ENCODE measurements around the gene SLC25A15.

Gene SLC25A15

DNA sequence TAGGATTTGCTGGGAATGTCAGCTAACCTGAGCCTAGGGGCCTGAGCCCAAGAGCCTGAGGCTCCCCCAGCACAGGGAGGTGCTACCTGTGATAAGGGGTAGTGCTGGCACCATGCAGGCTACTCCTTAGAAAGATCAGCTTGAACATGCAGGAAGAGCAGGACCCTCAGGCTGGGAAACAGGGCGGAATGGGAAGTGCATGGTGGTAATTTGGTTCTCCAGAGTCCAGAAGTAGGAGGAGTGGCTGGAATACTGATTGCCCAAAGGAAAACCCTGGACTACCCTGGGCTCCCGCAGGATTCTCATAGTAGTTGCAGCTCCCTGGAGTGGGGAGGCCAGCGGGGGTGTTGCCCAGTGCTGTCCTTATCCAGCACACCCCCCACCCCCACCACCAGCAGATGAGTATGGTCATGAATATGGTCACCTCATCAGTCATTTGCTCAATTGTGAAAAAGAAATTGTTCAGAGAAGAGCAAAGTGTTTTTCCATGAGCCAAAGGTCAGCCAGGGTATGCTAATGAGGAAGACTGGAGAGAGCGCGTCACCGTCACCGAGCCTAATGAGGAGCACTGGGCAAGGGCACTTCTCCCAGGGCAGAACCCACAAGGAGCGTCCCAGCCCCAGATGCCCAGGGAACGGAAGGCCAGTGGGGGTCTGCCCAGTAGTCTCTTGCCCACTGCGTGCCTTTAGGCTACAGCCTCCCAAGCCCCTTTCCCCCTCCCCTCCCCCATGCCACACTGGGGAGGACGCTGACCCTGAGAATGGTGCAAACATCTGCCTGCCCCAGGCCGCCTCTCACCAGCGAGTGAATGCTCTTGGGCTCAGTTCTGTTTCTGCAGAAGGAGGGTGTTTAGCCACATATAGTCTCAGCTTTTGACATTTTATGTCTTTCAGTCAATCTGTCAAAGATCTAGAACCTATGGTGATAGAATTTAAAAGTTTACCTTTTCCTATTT lies 5.3 kb downstream of the SLC25A15 start:
- TF ChIP-seq L3MBTL2 (conservative IDR thresholded peaks at IDR 0.05) (no peak), TARDBP (IDR thresholded peaks at IDR 0.05) (no peak), BHLHE40 (IDR thresholded peaks at IDR 0.05; ENCODE audit: borderline replicate concordance) (no peak), ARNT (IDR thresholded peaks at IDR 0.05) (no peak), SP1 (IDR thresholded peaks at IDR 0.05) (no peak), CTBP1 (IDR thresholded peaks at IDR 0.05; ENCODE audit: borderline replicate concordance) (no peak), FOXK2 (IDR thresholded peaks at IDR 0.05) (no peak), ELF4 (IDR thresholded peaks at IDR 0.05) (no peak), HDGF (IDR thresholded peaks at IDR 0.05; ENCODE audit: borderline replicate concordance) (no peak), ZNF384 (IDR thresholded peaks at IDR 0.05) (no peak), NFRKB (IDR thresholded peaks at IDR 0.05) (no peak), SUZ12 (IDR thresholded peaks at IDR 0.05) (no peak), FOXA1 (IDR thresholded peaks at IDR 0.05) (no peak), LEF1 (IDR thresholded peaks at IDR 0.05; ENCODE audit: borderline replicate concordance) (no peak), FOXM1 (IDR thresholded peaks at IDR 0.05; ENCODE audit: borderline replicate concordance) (no peak)
- TF ChIP-seq, protein P1, sequence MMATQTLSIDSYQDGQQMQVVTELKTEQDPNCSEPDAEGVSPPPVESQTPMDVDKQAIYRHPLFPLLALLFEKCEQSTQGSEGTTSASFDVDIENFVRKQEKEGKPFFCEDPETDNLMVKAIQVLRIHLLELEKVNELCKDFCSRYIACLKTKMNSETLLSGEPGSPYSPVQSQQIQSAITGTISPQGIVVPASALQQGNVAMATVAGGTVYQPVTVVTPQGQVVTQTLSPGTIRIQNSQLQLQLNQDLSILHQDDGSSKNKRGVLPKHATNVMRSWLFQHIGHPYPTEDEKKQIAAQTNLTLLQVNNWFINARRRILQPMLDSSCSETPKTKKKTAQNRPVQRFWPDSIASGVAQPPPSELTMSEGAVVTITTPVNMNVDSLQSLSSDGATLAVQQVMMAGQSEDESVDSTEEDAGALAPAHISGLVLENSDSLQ (IDR thresholded peaks at IDR 0.05) = no peak
- ChIA-PET POLR2A (no interaction called here), CTCF (no interaction called here)
- no peak for DNase-seq (ENCODE audit: extremely low spot score)

DNA sequence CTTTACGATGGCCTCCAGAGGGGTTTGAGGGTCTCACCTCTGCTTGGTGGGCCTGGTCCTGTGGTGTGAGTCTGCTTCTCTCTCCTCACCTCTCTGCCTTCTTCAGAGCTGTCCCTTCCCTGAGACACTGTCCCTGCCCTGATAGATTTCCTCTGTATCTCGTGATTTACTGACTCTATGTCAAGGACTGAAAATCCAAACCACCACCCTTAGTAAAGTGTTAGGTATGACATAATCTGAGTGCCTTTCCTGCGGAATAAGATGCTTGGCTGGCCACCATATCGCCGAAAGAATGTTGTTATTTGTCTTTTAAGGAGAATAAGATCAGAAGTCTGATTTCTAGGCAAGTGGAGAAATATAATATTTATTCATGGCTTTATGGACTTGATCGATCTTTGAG lies 7.2 kb downstream of the SLC25A15 start:
- no peak for DNase-seq (ENCODE audit: extremely low spot score)
- no peak for TF ChIP-seq SP1 (IDR thresholded peaks at IDR 0.05)
- no peak for TF ChIP-seq BHLHE40 (IDR thresholded peaks at IDR 0.05; ENCODE audit: borderline replicate concordance)
- TF ChIP-seq ARNT (IDR thresholded peaks at IDR 0.05) = no peak
- TF ChIP-seq ELF4 (IDR thresholded peaks at IDR 0.05) = no peak
- TF ChIP-seq TARDBP (IDR thresholded peaks at IDR 0.05) = no peak
- no peak for TF ChIP-seq FOXK2 (IDR thresholded peaks at IDR 0.05)
- TF ChIP-seq SUZ12 (IDR thresholded peaks at IDR 0.05) = no peak
- TF ChIP-seq, protein P1 (IDR thresholded peaks at IDR 0.05) = no peak
- TF ChIP-seq FOXA1 (IDR thresholded peaks at IDR 0.05) = no peak
- TF ChIP-seq CTBP1 (IDR thresholded peaks at IDR 0.05; ENCODE audit: borderline replicate concordance) = no peak
- no peak for TF ChIP-seq ZNF384 (IDR thresholded peaks at IDR 0.05)
- no peak for TF ChIP-seq NFRKB (IDR thresholded peaks at IDR 0.05)
- no peak for TF ChIP-seq FOXM1 (IDR thresholded peaks at IDR 0.05; ENCODE audit: borderline replicate concordance)
- no peak for TF ChIP-seq HDGF (IDR thresholded peaks at IDR 0.05; ENCODE audit: borderline replicate concordance)
- no peak for TF ChIP-seq L3MBTL2 (conservative IDR thresholded peaks at IDR 0.05)
- TF ChIP-seq LEF1 (IDR thresholded peaks at IDR 0.05; ENCODE audit: borderline replicate concordance) = no peak
- POLR2A ChIA-PET = no interaction called here
- CTCF ChIA-PET = no interaction called here

DNA sequence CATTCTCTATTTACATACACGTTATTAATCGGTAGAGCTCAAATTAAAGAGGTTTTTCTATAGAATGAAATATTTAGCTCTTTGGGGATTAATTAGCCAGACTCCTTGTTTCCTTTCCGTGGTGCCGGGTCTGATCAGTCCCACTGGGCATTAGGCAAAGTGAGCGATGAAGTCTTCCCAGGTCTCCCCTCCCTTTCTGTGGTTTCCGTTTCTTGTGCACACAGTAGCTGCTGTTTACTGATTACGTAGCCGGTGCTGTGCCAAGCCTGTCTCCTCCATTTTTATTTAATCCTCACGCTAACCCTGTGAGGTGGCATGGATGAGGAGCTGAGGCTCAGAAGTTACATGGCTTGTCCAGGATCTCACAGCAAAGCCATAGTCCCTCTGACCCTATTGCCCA lies 9.0 kb downstream of the SLC25A15 start:
- CTCF ChIA-PET = no interaction called here
- no peak for DNase-seq (ENCODE audit: extremely low spot score)
- POLR2A ChIA-PET = no interaction called here
- TF ChIP-seq L3MBTL2 (conservative IDR thresholded peaks at IDR 0.05) (no peak), BHLHE40 (IDR thresholded peaks at IDR 0.05; ENCODE audit: borderline replicate concordance) (no peak), SUZ12 (IDR thresholded peaks at IDR 0.05) (no peak), CTBP1 (IDR thresholded peaks at IDR 0.05; ENCODE audit: borderline replicate concordance) (no peak), FOXM1 (IDR thresholded peaks at IDR 0.05; ENCODE audit: borderline replicate concordance) (no peak), FOXK2 (IDR thresholded peaks at IDR 0.05) (no peak), SP1 (IDR thresholded peaks at IDR 0.05) (no peak), TARDBP (IDR thresholded peaks at IDR 0.05) (no peak), ARNT (IDR thresholded peaks at IDR 0.05) (no peak), LEF1 (IDR thresholded peaks at IDR 0.05; ENCODE audit: borderline replicate concordance) (no peak), NFRKB (IDR thresholded peaks at IDR 0.05) (no peak), ELF4 (IDR thresholded peaks at IDR 0.05) (no peak), ZNF384 (IDR thresholded peaks at IDR 0.05) (no peak)
- TF ChIP-seq, protein P1 (IDR thresholded peaks at IDR 0.05) = no peak

DNA sequence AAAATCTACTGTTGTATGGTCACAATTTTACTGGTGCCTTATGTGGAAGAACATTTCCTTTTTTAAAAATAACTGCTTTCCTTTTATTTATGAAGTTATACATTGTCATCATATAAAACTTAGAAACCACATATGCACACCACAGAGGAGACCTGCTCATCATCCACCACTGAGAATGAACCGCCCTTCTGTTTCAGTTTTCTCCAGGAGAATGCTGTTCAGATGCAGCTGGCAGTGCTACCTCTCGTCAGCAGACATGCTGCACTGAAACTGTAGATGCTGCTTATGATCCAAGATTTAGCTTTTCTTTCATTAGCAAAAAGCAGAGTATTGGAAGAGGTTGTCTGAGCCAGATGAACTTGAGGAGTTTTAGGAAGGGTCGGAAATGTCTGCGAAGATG lies 10.1 kb downstream of the SLC25A15 start:
- CTCF ChIA-PET = no interaction called here
- DNase-seq (ENCODE audit: extremely low spot score) = no peak
- POLR2A ChIA-PET = no interaction called here
- TF ChIP-seq SUZ12 (IDR thresholded peaks at IDR 0.05) (no peak), FOXK2 (IDR thresholded peaks at IDR 0.05) (no peak), ZNF384 (IDR thresholded peaks at IDR 0.05) (no peak), ELF4 (IDR thresholded peaks at IDR 0.05) (no peak), SP1 (IDR thresholded peaks at IDR 0.05) (no peak), HDGF (IDR thresholded peaks at IDR 0.05; ENCODE audit: borderline replicate concordance) (no peak), FOXM1 (IDR thresholded peaks at IDR 0.05; ENCODE audit: borderline replicate concordance) (no peak), LEF1 (IDR thresholded peaks at IDR 0.05; ENCODE audit: borderline replicate concordance) (no peak), BHLHE40 (IDR thresholded peaks at IDR 0.05; ENCODE audit: borderline replicate concordance) (no peak), TARDBP (IDR thresholded peaks at IDR 0.05) (no peak), FOXA1 (IDR thresholded peaks at IDR 0.05) (no peak), L3MBTL2 (conservative IDR thresholded peaks at IDR 0.05) (no peak), CTBP1 (IDR thresholded peaks at IDR 0.05; ENCODE audit: borderline replicate concordance) (no peak), NFRKB (IDR thresholded peaks at IDR 0.05) (no peak), ARNT (IDR thresholded peaks at IDR 0.05) (no peak)
- TF ChIP-seq, protein P1 (IDR thresholded peaks at IDR 0.05) = no peak

DNA sequence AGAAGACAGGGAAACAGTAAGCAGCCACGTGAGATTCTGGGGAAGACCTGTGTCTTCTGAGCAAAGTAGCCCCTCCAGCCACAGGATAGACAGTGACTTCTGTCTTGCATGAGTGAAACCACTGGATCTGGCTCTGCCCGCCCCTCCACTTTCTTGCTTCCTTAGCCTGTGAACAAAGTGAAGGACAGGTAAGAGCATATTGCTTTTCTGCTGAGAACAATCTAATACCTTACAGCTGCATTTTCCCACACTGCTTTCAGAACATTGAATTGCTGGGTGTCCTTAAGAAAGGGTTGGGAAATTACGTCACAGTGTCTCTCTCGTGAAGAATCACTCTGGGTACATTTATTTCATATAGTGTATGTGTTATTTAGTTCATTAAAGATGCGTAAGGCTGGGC lies 11.1 kb downstream of the SLC25A15 start:
- POLR2A ChIA-PET = no interaction called here
- DNase-seq (ENCODE audit: extremely low spot score) = no peak
- no peak for TF ChIP-seq ARNT (IDR thresholded peaks at IDR 0.05)
- no peak for TF ChIP-seq L3MBTL2 (conservative IDR thresholded peaks at IDR 0.05)
- no peak for TF ChIP-seq FOXA1 (IDR thresholded peaks at IDR 0.05)
- no peak for TF ChIP-seq ELF4 (IDR thresholded peaks at IDR 0.05)
- TF ChIP-seq FOXK2 (IDR thresholded peaks at IDR 0.05) = no peak
- TF ChIP-seq FOXM1 (IDR thresholded peaks at IDR 0.05; ENCODE audit: borderline replicate concordance) = no peak
- no peak for TF ChIP-seq TARDBP (IDR thresholded peaks at IDR 0.05)
- TF ChIP-seq BHLHE40 (IDR thresholded peaks at IDR 0.05; ENCODE audit: borderline replicate concordance) = no peak
- TF ChIP-seq LEF1 (IDR thresholded peaks at IDR 0.05; ENCODE audit: borderline replicate concordance) = no peak
- no peak for TF ChIP-seq ZNF384 (IDR thresholded peaks at IDR 0.05)
- no peak for TF ChIP-seq HDGF (IDR thresholded peaks at IDR 0.05; ENCODE audit: borderline replicate concordance)
- TF ChIP-seq, protein P1 (IDR thresholded peaks at IDR 0.05) = no peak
- TF ChIP-seq SP1 (IDR thresholded peaks at IDR 0.05) = no peak
- no peak for TF ChIP-seq SUZ12 (IDR thresholded peaks at IDR 0.05)
- TF ChIP-seq CTBP1 (IDR thresholded peaks at IDR 0.05; ENCODE audit: borderline replicate concordance) = no peak
- no peak for TF ChIP-seq NFRKB (IDR thresholded peaks at IDR 0.05)
- CTCF ChIA-PET = no interaction called here

All from HEK293T (cell line).